Astrocyte (in vitro differentiated cells and primary cell): ENCODE measurements around the gene MEG3.

Experiments used
- CTCF ChIP-seq: IDR thresholded peaks from 2 replicates; pipeline ENCODE4 v1.5.1; 2011; ENCODE audit warnings: low read depth, mild to moderate bottlenecking, inconsistent platforms, low read length, moderate library complexity; ENCODE audit not compliant: insufficient read depth
- EZH2 ChIP-seq: IDR thresholded peaks from 2 replicates; pipeline ENCODE4 v1.6.1; 2012; ENCODE audit warnings: mild to moderate bottlenecking, low read length, inconsistent platforms; ENCODE audit not compliant: insufficient read depth

- TF ChIP-seq CTCF (no peak), EZH2 (no peak)
These were observed 45.1 kb upstream of the MEG3 start for GRCh38 chr14:100780646-100781355.
